Astrocyte (in vitro differentiated cells and primary cell): Measurements from ENCODE around the gene KRT84. TPM values are rescaled to one million over a fixed set of nuclear protein-coding genes. Genes with fewer than 3 reads are reported as not detected.

Experiments used
- DNase-seq: peaks from one replicate; pipeline ENCODE4 v3.0.0-alpha.2; 2010; ENCODE audit warnings: low read depth
- FAIRE-seq: peaks from 2 replicates; lab custom pipeline; 2011; peaks lifted over from hg19 to GRCh38; lab: Jason Lieb, UNC
- H2AFZ ChIP-seq: 2 replicates; pipeline ENCODE4 v1.6.0; 2012; ENCODE audit warnings: low read depth, low read length, inconsistent platforms
- H3K27ac ChIP-seq: 2 replicates; pipeline ENCODE4 v1.5.1; 2011; ENCODE audit warnings: low read depth, low read length, inconsistent platforms
- H3K27me3 ChIP-seq: 2 replicates; pipeline ENCODE4 v1.6.0; 2011; ENCODE audit warnings: low read length, inconsistent platforms; ENCODE audit not compliant: insufficient read depth
- H3K36me3 ChIP-seq: 2 replicates; pipeline ENCODE4 v1.5.1; 2011; ENCODE audit warnings: low read length, inconsistent platforms; ENCODE audit not compliant: insufficient read depth
- H3K4me1 ChIP-seq: 2 replicates; pipeline ENCODE4 v1.5.1; 2011; ENCODE audit warnings: low read length, inconsistent platforms; ENCODE audit not compliant: insufficient read depth
- H3K4me2 ChIP-seq: 2 replicates; pipeline ENCODE4 v1.6.0; 2012; ENCODE audit warnings: low read length, inconsistent platforms
- H3K4me3 ChIP-seq: 2 replicates; pipeline ENCODE4 v1.5.1; 2011; ENCODE audit warnings: low read depth, mild to moderate bottlenecking, low read length, inconsistent platforms; ENCODE audit not compliant: insufficient read depth
- H3K79me2 ChIP-seq: 2 replicates; pipeline ENCODE4 v1.6.0; 2012; ENCODE audit warnings: mild to moderate bottlenecking, low read length, inconsistent platforms; ENCODE audit not compliant: insufficient read depth
- H3K9ac ChIP-seq: 2 replicates; pipeline ENCODE4 v1.6.0; 2012; ENCODE audit warnings: mild to moderate bottlenecking, low read length, inconsistent platforms
- H3K9me3 ChIP-seq: 2 replicates; pipeline ENCODE4 v1.5.1; 2012; ENCODE audit warnings: low read depth, mild to moderate bottlenecking, low read length, inconsistent platforms; ENCODE audit not compliant: insufficient read depth
- H4K20me1 ChIP-seq: 2 replicates; pipeline ENCODE4 v1.6.0; 2012; ENCODE audit warnings: low read length, inconsistent platforms; ENCODE audit not compliant: insufficient read depth
- H3K27ac Mint-ChIP-seq: one replicate; pipeline ENCODE4 v1.8.0; 2021; ENCODE audit warnings: mild to moderate bottlenecking, mixed read lengths; ENCODE audit not compliant: unreplicated experiment
- H3K27me3 Mint-ChIP-seq: one replicate; pipeline ENCODE4 v1.8.0; 2021; ENCODE audit warnings: low read depth, mixed read lengths; ENCODE audit not compliant: unreplicated experiment
- H3K36me3 Mint-ChIP-seq: one replicate; pipeline ENCODE4 v1.8.0; 2021; ENCODE audit warnings: low read depth, mixed read lengths; ENCODE audit not compliant: unreplicated experiment
- H3K4me1 Mint-ChIP-seq: one replicate; pipeline ENCODE4 v1.8.0; 2021; ENCODE audit warnings: low read depth, mixed read lengths; ENCODE audit not compliant: unreplicated experiment
- H3K4me3 Mint-ChIP-seq: one replicate; pipeline ENCODE4 v1.8.0; 2021; ENCODE audit warnings: mild to moderate bottlenecking, moderate library complexity, mixed read lengths; ENCODE audit not compliant: unreplicated experiment
- H3K9me3 Mint-ChIP-seq: one replicate; pipeline ENCODE4 v1.8.0; 2021; ENCODE audit warnings: mild to moderate bottlenecking, mixed read lengths; ENCODE audit not compliant: unreplicated experiment
- EZH2 ChIP-seq: IDR thresholded peaks from 2 replicates; pipeline ENCODE4 v1.6.1; 2012; ENCODE audit warnings: mild to moderate bottlenecking, low read length, inconsistent platforms; ENCODE audit not compliant: insufficient read depth
- total RNA-seq: library from RNA; stranded (reverse); gene quantifications from 2 replicates; pipeline ENCODE4 v1.2.1, GENCODE V29; 2021
- TF ChIP-seq, protein P1 (sequence below): IDR thresholded peaks from 2 replicates; pipeline ENCODE4 v1.5.1; 2011; ENCODE audit warnings: low read depth, mild to moderate bottlenecking, inconsistent platforms, low read length, moderate library complexity; ENCODE audit not compliant: insufficient read depth

Gene KRT84
- total RNA-seq, 1 donor from 2014 or later, result not detected

DNA sequence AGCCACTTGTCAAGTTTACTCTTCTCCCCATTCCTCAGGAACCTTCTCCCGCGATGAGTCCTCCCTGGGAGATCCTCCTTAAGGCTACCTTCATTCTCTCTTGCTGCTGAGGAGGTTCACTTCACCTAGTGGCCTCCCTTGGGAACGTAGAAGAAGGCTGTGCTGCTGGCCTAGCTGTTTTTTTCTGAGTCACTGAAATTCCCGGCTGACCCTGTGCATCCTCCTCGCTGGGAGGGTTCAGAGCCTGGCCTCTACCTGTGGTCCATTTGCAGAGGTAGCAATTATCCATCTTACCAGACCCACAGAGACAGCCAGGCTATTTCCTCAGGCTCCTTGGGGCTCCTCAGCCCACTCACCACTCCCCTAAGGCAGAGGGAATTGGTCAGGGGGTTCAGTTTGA lies 16.1 kb upstream of the KRT84 start:
- no peaks in the 10 kb centered on the region for H3K9me3 ChIP-seq
- H3K4me1 ChIP-seq, result no peaks in the 10 kb centered on the region
- no peak overlapping the region for H3K9ac ChIP-seq
- TF ChIP-seq, protein P1, sequence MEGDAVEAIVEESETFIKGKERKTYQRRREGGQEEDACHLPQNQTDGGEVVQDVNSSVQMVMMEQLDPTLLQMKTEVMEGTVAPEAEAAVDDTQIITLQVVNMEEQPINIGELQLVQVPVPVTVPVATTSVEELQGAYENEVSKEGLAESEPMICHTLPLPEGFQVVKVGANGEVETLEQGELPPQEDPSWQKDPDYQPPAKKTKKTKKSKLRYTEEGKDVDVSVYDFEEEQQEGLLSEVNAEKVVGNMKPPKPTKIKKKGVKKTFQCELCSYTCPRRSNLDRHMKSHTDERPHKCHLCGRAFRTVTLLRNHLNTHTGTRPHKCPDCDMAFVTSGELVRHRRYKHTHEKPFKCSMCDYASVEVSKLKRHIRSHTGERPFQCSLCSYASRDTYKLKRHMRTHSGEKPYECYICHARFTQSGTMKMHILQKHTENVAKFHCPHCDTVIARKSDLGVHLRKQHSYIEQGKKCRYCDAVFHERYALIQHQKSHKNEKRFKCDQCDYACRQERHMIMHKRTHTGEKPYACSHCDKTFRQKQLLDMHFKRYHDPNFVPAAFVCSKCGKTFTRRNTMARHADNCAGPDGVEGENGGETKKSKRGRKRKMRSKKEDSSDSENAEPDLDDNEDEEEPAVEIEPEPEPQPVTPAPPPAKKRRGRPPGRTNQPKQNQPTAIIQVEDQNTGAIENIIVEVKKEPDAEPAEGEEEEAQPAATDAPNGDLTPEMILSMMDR, result no peak
- no peak for TF ChIP-seq EZH2
- no peak overlapping the region for H3K4me2 ChIP-seq
- Mint-ChIP-seq H3K27ac (no peak overlapping the region), H3K9me3 (peaks cover 3% of the 10 kb centered on the region), H3K4me3 (no peak overlapping the region), H3K36me3 (no peaks in the 10 kb centered on the region), H3K27me3 (peaks cover 83% of the 10 kb centered on the region), H3K4me1 (no peaks in the 10 kb centered on the region)
- H3K36me3 ChIP-seq, result no peaks in the 10 kb centered on the region
- peaks cover 13% of the 10 kb centered on the region for H3K27me3 ChIP-seq
- no peak overlapping the region for H3K4me3 ChIP-seq
- FAIRE-seq, result no peak
- no peaks in the 10 kb centered on the region for H3K79me2 ChIP-seq
- H3K27ac ChIP-seq, result no peak overlapping the region
- no peak for DNase-seq
- H2AFZ ChIP-seq, result no peak overlapping the region
- H4K20me1 ChIP-seq, result no peaks in the 10 kb centered on the region

DNA sequence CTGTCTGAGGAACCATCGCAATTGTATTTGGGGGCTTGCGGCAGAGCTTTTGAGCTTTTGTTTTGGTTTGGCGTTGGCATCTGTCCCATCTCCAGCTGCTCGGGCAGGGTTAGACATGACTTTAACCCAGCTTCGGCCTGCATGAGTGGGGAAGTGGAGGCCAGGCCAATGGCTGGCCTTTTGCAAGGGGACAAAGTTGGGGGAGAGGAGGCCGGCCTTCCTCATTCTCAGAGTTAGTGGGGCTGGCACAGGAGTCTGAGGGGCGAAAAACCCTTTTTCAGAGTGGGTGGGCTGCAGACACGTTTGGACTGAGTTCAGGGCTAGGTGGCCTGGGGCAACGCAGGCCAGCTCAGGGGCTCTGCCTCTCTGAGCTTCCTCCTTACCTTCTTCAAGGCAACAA lies 15.5 kb upstream of the KRT84 start:
- H3K27me3 ChIP-seq, result peaks cover 13% of the 10 kb centered on the region
- no peaks in the 10 kb centered on the region for H4K20me1 ChIP-seq
- H3K36me3 ChIP-seq, result no peaks in the 10 kb centered on the region
- Mint-ChIP-seq H3K4me1 (no peaks in the 10 kb centered on the region), H3K9me3 (no peaks in the 10 kb centered on the region), H3K27ac (no peak overlapping the region), H3K36me3 (no peaks in the 10 kb centered on the region), H3K27me3 (peaks cover 85% of the 10 kb centered on the region), H3K4me3 (no peak overlapping the region)
- FAIRE-seq (no peak), DNase-seq (no peak)
- H3K4me2 ChIP-seq, result no peak overlapping the region
- no peak overlapping the region for H3K4me3 ChIP-seq
- H3K79me2 ChIP-seq, result no peaks in the 10 kb centered on the region
- no peak overlapping the region for H3K27ac ChIP-seq
- TF ChIP-seq, protein P1, result no peak
- no peak for TF ChIP-seq EZH2
- no peak overlapping the region for H2AFZ ChIP-seq
- no peak overlapping the region for H3K9ac ChIP-seq
- H3K9me3 ChIP-seq, result no peaks in the 10 kb centered on the region
- H3K4me1 ChIP-seq, result no peaks in the 10 kb centered on the region

GRCh38 chr12:52399756-52400155 lies 14.3 kb upstream of the KRT84 start:
- no peak for DNase-seq
- Mint-ChIP-seq H3K27me3 (peaks cover 88% of the 10 kb centered on the region), H3K9me3 (no peaks in the 10 kb centered on the region), H3K36me3 (no peaks in the 10 kb centered on the region), H3K27ac (no peak overlapping the region), H3K4me3 (no peak overlapping the region), H3K4me1 (no peaks in the 10 kb centered on the region)
- Histone ChIP-seq H3K4me1 (no peaks in the 10 kb centered on the region), H3K27ac (no peak overlapping the region), H3K9ac (no peak overlapping the region), H3K4me2 (no peak overlapping the region), H3K9me3 (no peaks in the 10 kb centered on the region), H4K20me1 (no peaks in the 10 kb centered on the region), H3K36me3 (no peaks in the 10 kb centered on the region), H3K4me3 (no peak overlapping the region), H3K27me3 (peaks cover 17% of the 10 kb centered on the region), H3K79me2 (no peaks in the 10 kb centered on the region), H2AFZ (no peak overlapping the region)
- no peak for FAIRE-seq
- no peak for TF ChIP-seq EZH2
- TF ChIP-seq, protein P1, result no peak
